ENCODE results near the gene VAV2.

DNA sequence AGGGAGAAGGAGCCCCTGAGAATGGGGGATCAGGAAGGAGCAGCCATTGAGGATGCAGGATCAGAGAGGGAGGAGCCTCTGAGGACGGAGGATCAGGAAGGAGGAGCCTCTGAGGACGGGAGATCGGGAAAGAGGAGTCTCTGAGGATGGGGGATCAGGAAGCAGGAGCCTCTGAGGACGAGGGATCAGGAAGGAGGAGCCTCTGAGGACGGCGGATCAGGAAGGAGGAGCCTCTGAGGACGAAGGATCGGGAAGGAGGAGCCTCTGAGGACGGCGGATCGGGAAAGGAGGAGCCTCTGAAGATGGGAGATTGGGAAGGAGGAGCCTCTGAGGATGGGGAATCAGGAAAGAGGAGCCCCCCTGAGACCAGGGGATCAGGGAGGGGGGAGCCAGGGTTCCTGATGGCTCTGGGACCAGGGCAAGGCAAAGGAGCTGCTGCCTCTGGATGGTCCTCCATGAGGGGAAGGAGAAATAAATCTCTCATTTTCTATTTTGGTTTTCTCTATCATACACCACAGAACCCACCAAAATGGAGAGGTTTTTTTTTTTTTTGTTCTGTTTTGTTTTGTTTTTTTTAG, 231.3 kb downstream of the VAV2 start:
- TF ChIP-seq, protein P1, sequence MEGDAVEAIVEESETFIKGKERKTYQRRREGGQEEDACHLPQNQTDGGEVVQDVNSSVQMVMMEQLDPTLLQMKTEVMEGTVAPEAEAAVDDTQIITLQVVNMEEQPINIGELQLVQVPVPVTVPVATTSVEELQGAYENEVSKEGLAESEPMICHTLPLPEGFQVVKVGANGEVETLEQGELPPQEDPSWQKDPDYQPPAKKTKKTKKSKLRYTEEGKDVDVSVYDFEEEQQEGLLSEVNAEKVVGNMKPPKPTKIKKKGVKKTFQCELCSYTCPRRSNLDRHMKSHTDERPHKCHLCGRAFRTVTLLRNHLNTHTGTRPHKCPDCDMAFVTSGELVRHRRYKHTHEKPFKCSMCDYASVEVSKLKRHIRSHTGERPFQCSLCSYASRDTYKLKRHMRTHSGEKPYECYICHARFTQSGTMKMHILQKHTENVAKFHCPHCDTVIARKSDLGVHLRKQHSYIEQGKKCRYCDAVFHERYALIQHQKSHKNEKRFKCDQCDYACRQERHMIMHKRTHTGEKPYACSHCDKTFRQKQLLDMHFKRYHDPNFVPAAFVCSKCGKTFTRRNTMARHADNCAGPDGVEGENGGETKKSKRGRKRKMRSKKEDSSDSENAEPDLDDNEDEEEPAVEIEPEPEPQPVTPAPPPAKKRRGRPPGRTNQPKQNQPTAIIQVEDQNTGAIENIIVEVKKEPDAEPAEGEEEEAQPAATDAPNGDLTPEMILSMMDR (IDR thresholded peaks at IDR 0.05; ENCODE audit: low read depth, low read length, missing input control): no peak
- TF ChIP-seq, protein P2, sequence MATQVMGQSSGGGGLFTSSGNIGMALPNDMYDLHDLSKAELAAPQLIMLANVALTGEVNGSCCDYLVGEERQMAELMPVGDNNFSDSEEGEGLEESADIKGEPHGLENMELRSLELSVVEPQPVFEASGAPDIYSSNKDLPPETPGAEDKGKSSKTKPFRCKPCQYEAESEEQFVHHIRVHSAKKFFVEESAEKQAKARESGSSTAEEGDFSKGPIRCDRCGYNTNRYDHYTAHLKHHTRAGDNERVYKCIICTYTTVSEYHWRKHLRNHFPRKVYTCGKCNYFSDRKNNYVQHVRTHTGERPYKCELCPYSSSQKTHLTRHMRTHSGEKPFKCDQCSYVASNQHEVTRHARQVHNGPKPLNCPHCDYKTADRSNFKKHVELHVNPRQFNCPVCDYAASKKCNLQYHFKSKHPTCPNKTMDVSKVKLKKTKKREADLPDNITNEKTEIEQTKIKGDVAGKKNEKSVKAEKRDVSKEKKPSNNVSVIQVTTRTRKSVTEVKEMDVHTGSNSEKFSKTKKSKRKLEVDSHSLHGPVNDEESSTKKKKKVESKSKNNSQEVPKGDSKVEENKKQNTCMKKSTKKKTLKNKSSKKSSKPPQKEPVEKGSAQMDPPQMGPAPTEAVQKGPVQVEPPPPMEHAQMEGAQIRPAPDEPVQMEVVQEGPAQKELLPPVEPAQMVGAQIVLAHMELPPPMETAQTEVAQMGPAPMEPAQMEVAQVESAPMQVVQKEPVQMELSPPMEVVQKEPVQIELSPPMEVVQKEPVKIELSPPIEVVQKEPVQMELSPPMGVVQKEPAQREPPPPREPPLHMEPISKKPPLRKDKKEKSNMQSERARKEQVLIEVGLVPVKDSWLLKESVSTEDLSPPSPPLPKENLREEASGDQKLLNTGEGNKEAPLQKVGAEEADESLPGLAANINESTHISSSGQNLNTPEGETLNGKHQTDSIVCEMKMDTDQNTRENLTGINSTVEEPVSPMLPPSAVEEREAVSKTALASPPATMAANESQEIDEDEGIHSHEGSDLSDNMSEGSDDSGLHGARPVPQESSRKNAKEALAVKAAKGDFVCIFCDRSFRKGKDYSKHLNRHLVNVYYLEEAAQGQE (IDR thresholded peaks at IDR 0.05): no peak
- TF ChIP-seq, protein P3, sequence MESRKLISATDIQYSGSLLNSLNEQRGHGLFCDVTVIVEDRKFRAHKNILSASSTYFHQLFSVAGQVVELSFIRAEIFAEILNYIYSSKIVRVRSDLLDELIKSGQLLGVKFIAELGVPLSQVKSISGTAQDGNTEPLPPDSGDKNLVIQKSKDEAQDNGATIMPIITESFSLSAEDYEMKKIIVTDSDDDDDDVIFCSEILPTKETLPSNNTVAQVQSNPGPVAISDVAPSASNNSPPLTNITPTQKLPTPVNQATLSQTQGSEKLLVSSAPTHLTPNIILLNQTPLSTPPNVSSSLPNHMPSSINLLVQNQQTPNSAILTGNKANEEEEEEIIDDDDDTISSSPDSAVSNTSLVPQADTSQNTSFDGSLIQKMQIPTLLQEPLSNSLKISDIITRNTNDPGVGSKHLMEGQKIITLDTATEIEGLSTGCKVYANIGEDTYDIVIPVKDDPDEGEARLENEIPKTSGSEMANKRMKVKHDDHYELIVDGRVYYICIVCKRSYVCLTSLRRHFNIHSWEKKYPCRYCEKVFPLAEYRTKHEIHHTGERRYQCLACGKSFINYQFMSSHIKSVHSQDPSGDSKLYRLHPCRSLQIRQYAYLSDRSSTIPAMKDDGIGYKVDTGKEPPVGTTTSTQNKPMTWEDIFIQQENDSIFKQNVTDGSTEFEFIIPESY (IDR thresholded peaks at IDR 0.05): no peak
- TF ChIP-seq HNF4A (conservative IDR thresholded peaks at IDR 0.05) (no peak), FOXA1 (IDR thresholded peaks at IDR 0.05) (no peak)
